Vagina (tissue), 2 donors: Measurements from ENCODE around the gene RUVBL1.

ENCODE experiments used
- POLR2A ChIP-seq, 2 donors: fragments of 450-650 bp; IDR thresholded peaks; one replicate each; pipeline ENCODE4 v1.6.1; 2017; ENCODE audit warnings: antibody characterized with exemption in 2 of 2, mild to moderate bottlenecking in 2 of 2, moderate library complexity in 2 of 2
- TF ChIP-seq, protein P1 (sequence below), 3 experiments: fragments of 450-650 bp in 2 of 3; fragments of 200-600 bp in 1 of 3; sonication (generic) in 1 of 3; IDR thresholded peaks; one replicate each; pipeline ENCODE4 v1.5.1; 2017 to 2019; ENCODE audit warnings: antibody characterized with exemption in 3 of 3, mild to moderate bottlenecking in 2 of 3, moderate library complexity in 2 of 3

DNA sequence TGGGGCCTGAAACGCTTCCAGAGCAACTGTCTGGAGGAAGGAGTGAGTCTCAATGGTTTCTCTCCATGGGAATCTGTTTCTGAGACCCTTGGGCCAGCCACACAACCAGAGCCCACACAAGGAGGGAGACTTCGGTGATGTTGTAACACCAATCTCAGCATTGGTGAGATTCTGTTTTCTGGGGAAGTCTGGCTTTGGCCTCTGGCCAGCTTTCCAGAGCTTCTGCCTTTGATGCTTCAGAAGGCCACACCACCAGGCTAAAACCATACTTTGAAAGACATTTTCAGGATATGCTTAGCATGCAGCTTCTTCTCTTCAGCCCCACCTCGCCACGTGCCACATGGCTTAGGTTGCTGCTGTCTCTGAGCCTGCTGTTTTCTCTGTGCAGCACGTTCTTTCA is 26.0 kb upstream of the RUVBL1 start:
- TF ChIP-seq POLR2A (IDR thresholded peaks at IDR 0.05), result no peak
- TF ChIP-seq, protein P1, sequence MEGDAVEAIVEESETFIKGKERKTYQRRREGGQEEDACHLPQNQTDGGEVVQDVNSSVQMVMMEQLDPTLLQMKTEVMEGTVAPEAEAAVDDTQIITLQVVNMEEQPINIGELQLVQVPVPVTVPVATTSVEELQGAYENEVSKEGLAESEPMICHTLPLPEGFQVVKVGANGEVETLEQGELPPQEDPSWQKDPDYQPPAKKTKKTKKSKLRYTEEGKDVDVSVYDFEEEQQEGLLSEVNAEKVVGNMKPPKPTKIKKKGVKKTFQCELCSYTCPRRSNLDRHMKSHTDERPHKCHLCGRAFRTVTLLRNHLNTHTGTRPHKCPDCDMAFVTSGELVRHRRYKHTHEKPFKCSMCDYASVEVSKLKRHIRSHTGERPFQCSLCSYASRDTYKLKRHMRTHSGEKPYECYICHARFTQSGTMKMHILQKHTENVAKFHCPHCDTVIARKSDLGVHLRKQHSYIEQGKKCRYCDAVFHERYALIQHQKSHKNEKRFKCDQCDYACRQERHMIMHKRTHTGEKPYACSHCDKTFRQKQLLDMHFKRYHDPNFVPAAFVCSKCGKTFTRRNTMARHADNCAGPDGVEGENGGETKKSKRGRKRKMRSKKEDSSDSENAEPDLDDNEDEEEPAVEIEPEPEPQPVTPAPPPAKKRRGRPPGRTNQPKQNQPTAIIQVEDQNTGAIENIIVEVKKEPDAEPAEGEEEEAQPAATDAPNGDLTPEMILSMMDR (IDR thresholded peaks at IDR 0.05), result no peak
